SJCRH30 (cell line): ENCODE results near the gene SMARCA1. TPM values are rescaled to one million over a fixed set of nuclear protein-coding genes. Genes with fewer than 3 reads are reported as not detected.
"Not testable (repeated sequence)": the region's sequence is repeated elsewhere in the genome, so short reads cannot be mapped to it uniquely, and the experiment has no call there.

Experiments used
- DNase-seq, 2 experiments: peaks; one replicate each; pipeline ENCODE4 v3.0.0-alpha.2; 2015 to 2020
- H3K27ac ChIP-seq: fragments of 250-450 bp; sonication (Bioruptor Pico); 2 replicates; pipeline ENCODE4 v1.5.1; 2020; ENCODE audit warnings: mild to moderate bottlenecking, moderate library complexity
- H3K27me3 ChIP-seq: fragments of 250-450 bp; sonication (Bioruptor Pico); 2 replicates; pipeline ENCODE4 v1.5.1; 2020; ENCODE audit warnings: mild to moderate bottlenecking, moderate library complexity
- H3K36me3 ChIP-seq: fragments of 250-450 bp; sonication (Bioruptor Pico); 2 replicates; pipeline ENCODE4 v1.5.1; 2020; ENCODE audit warnings: mild to moderate bottlenecking, moderate library complexity
- H3K4me1 ChIP-seq: fragments of 250-450 bp; sonication (Bioruptor Pico); 2 replicates; pipeline ENCODE4 v1.5.1; 2020; ENCODE audit warnings: mild to moderate bottlenecking, moderate library complexity
- H3K4me3 ChIP-seq: fragments of 250-450 bp; sonication (Bioruptor Pico); 2 replicates; pipeline ENCODE4 v1.5.1; 2020; ENCODE audit warnings: mild to moderate bottlenecking, moderate library complexity
- H3K9me3 ChIP-seq: fragments of 250-450 bp; sonication (Bioruptor Pico); replicated peaks from 2 replicates; pipeline ENCODE4 v1.5.1; 2020; ENCODE audit warnings: mild to moderate bottlenecking, moderate library complexity
- total RNA-seq: library from RNA; depleted of rRNA; stranded (reverse); fragments of >200 nt; shearing (Covaris generic); gene quantifications from 2 replicates; pipeline ENCODE4 v1.2.3, GENCODE V29; 2014; rRNA removed

The SMARCA1 gene
- total RNA-seq = 76.4 and 82.0 TPM in 2 replicates

- Histone ChIP-seq H3K27ac (peak within 1 kb of the TSS; percentile 71), H3K4me1 (no peaks in the 10 kb centered on the region), H3K36me3 (no peaks in the 10 kb centered on the region), H3K27me3 (no peaks in the 10 kb centered on the region), H3K4me3 (peak within 1 kb of the TSS; percentile 94), H3K9me3 (no peaks in the 10 kb centered on the region)
- DNase-seq = peak; percentile 70 to 73
Measured at GRCh38 chrX:129523079-129523911, at the start of gene SMARCA1. SMARCA1 (minus strand) TSS chrX:129523490; CDS start chrX:129523370, 120 bp downstream.

GRCh38 chrX:129572422-129572821 is 49.1 kb upstream of the SMARCA1 start:
- no peaks in the 10 kb centered on the region for H3K9me3 ChIP-seq
- no peak for DNase-seq
- no peaks in the 10 kb centered on the region for H3K27me3 ChIP-seq
- peaks cover 15% of the 10 kb centered on the region for H3K36me3 ChIP-seq
- no peak overlapping the region for H3K4me3 ChIP-seq
- H3K4me1 ChIP-seq = no peaks in the 10 kb centered on the region
- no peak overlapping the region for H3K27ac ChIP-seq

GRCh38 chrX:129568349-129568748 is 45.1 kb upstream of the SMARCA1 start:
- no peaks in the 10 kb centered on the region; the same call in 1 of the 2 replicates for H3K36me3 ChIP-seq
- no peaks in the 10 kb centered on the region for H3K27me3 ChIP-seq

GRCh38 chrX:129566073-129566472 is 42.8 kb upstream of the SMARCA1 start:
- DNase-seq = no peak
- Histone ChIP-seq H3K27me3 (no peaks in the 10 kb centered on the region), H3K4me3 (no peak overlapping the region), H3K9me3 (no peaks in the 10 kb centered on the region), H3K36me3 (no peaks in the 10 kb centered on the region; the same call in 1 of the 2 replicates), H3K4me1 (no peaks in the 10 kb centered on the region), H3K27ac (no peak overlapping the region)

More at GRCh38 chrX:129568349-129568748, 45.1 kb upstream of the SMARCA1 start:
- Histone ChIP-seq H3K9me3 (no peaks in the 10 kb centered on the region), H3K27ac (no peak overlapping the region), H3K4me1 (no peaks in the 10 kb centered on the region), H3K4me3 (no peak overlapping the region)
- no peak for DNase-seq

GRCh38 chrX:129565046-129565650 is 41.9 kb upstream of the SMARCA1 start:
- Histone ChIP-seq H3K27ac (no peak overlapping the region), H3K4me1 (no peaks in the 10 kb centered on the region), H3K9me3 (no peaks in the 10 kb centered on the region), H3K36me3 (no peaks in the 10 kb centered on the region; the same call in 1 of the 2 replicates), H3K4me3 (no peak overlapping the region), H3K27me3 (no peaks in the 10 kb centered on the region)
- DNase-seq = no peak

GRCh38 chrX:129564345-129564744 is 41.1 kb upstream of the SMARCA1 start:
- not testable (repeated sequence) for H3K36me3 ChIP-seq

GRCh38 chrX:129561453-129561852 is 38.2 kb upstream of the SMARCA1 start:
- no peak for DNase-seq
- no peaks in the 10 kb centered on the region for H3K4me1 ChIP-seq
- H3K27ac ChIP-seq = no peak overlapping the region
- H3K9me3 ChIP-seq = no peaks in the 10 kb centered on the region
- H3K36me3 ChIP-seq = no peaks in the 10 kb centered on the region; the same call in 1 of the 2 replicates
- H3K4me3 ChIP-seq = no peak overlapping the region
- H3K27me3 ChIP-seq = no peaks in the 10 kb centered on the region

More at GRCh38 chrX:129564345-129564744, 41.1 kb upstream of the SMARCA1 start:
- not testable (repeated sequence) for H3K27ac ChIP-seq, H3K27me3 ChIP-seq, H3K4me3 ChIP-seq, H3K9me3 ChIP-seq, H3K4me1 ChIP-seq, DNase-seq

GRCh38 chrX:129559783-129560182 is 36.5 kb upstream of the SMARCA1 start:
- H3K36me3 ChIP-seq = no peaks in the 10 kb centered on the region; the same call in 1 of the 2 replicates
- no peaks in the 10 kb centered on the region for H3K27me3 ChIP-seq
- H3K9me3 ChIP-seq = no peaks in the 10 kb centered on the region
- H3K4me3 ChIP-seq = no peak overlapping the region
- no peak overlapping the region for H3K27ac ChIP-seq
- no peaks in the 10 kb centered on the region for H3K4me1 ChIP-seq
- no peak for DNase-seq

GRCh38 chrX:129557844-129558480 is 34.7 kb upstream of the SMARCA1 start:
- Histone ChIP-seq H3K4me1 (no peaks in the 10 kb centered on the region), H3K36me3 (no peaks in the 10 kb centered on the region; the same call in 1 of the 2 replicates), H3K27ac (no peak overlapping the region), H3K9me3 (no peaks in the 10 kb centered on the region), H3K4me3 (no peak overlapping the region), H3K27me3 (no peaks in the 10 kb centered on the region)
- no peak for DNase-seq

- no peak for DNase-seq
- Histone ChIP-seq H3K27ac (no peak overlapping the region), H3K4me1 (no peaks in the 10 kb centered on the region), H3K36me3 (no peaks in the 10 kb centered on the region), H3K9me3 (no peaks in the 10 kb centered on the region), H3K4me3 (no peak overlapping the region), H3K27me3 (no peaks in the 10 kb centered on the region)
Measured at GRCh38 chrX:129556806-129557315, 33.6 kb upstream of the SMARCA1 start.

GRCh38 chrX:129554816-129555215 is 31.5 kb upstream of the SMARCA1 start:
- H3K4me3 ChIP-seq, H3K9me3 ChIP-seq, H3K27me3 ChIP-seq, DNase-seq, H3K4me1 ChIP-seq, H3K36me3 ChIP-seq, H3K27ac ChIP-seq: not testable (repeated sequence)

- H3K4me3 ChIP-seq = no peak overlapping the region
- H3K36me3 ChIP-seq = no peaks in the 10 kb centered on the region; the same call in 1 of the 2 replicates
- no peaks in the 10 kb centered on the region for H3K27me3 ChIP-seq
- no peak for DNase-seq
- no peak overlapping the region for H3K27ac ChIP-seq
- H3K4me1 ChIP-seq = no peaks in the 10 kb centered on the region
- H3K9me3 ChIP-seq = no peaks in the 10 kb centered on the region
Measured at GRCh38 chrX:129553619-129554288, 30.5 kb upstream of the SMARCA1 start.

GRCh38 chrX:129549124-129549523 is 25.8 kb upstream of the SMARCA1 start:
- no peaks in the 10 kb centered on the region; the same call in 1 of the 2 replicates for H3K36me3 ChIP-seq
- H3K27me3 ChIP-seq = no peaks in the 10 kb centered on the region
- no peaks in the 10 kb centered on the region for H3K4me1 ChIP-seq
- DNase-seq = no peak
- no peak overlapping the region for H3K4me3 ChIP-seq
- H3K9me3 ChIP-seq = no peaks in the 10 kb centered on the region
- no peak overlapping the region for H3K27ac ChIP-seq

GRCh38 chrX:129545408-129545807 is 22.1 kb upstream of the SMARCA1 start:
- H3K27ac ChIP-seq = no peak overlapping the region
- H3K9me3 ChIP-seq = no peaks in the 10 kb centered on the region
- no peaks in the 10 kb centered on the region for H3K4me1 ChIP-seq
- H3K27me3 ChIP-seq = no peaks in the 10 kb centered on the region
- no peak overlapping the region for H3K4me3 ChIP-seq
- no peaks in the 10 kb centered on the region; the same call in 1 of the 2 replicates for H3K36me3 ChIP-seq
- no peak for DNase-seq
